Measurements from ENCODE around the gene SLC35E3.

Gene SLC35E3

DNA sequence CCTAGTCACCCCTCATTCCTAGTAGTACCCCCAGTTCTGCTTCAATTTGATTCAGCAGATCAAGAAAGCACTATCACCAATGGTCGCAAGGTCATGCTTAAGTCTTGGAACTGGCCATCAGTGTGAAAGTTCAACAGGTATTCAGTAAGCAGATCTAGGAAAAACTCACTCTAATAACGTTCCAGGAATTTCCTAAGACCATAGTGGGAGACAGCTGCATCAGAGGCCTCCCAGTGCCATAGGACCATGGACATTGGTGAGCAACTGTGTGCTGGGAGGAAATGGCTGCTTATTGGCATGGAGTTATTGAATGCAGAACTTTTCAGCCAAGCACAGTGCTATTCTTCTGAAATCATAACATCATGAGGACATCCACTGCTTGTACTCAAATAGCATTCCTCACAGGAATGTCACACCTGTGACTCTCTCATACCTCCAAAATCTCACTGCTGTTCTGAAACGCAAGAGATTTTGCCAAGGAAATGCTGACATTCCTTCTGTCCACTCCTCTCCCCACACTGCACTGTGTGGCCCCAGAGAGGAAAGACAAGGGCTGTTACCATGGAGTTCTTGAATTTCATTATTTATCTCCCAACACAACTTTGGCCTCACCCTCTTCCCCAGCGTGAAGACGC lies 31.1 kb downstream of the SLC35E3 start:
- no peaks in the 10 kb centered on the region for H3K4me1 ChIP-seq
- H3K27me3 ChIP-seq (ENCODE audit: low read depth) = no peaks in the 10 kb centered on the region
- in situ Hi-C loops (cut with MboI; ENCODE audit: low sequenced_read_pairs) = no loop called here
- H3K36me3 ChIP-seq (replicated peaks) = no peaks in the 10 kb centered on the region
- no peak for DNase-seq (ENCODE audit: low spot score in 2 of 2)
- no peak overlapping the region for H3K4me3 ChIP-seq
- H3K9me3 ChIP-seq = no peaks in the 10 kb centered on the region

DNA sequence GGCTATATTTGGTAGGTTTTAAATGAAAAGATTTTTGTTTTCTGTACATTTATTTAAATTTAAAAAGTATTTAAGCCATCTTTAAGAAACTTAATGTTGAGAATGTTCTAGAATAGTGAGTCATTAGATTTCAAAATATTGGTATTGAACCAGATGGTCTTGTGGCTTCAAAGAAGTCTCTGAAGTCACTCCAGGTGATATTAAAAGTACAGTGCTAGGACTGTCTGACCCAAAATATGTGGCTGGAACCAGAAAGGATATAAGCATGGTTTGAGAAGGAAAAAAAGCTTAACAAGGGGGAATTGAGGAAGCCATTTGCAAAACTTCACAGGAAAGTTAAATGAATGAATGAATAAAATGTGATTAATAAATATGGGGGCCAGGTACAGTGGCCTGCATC lies 33.3 kb downstream of the SLC35E3 start:
- no peak for DNase-seq (ENCODE audit: low spot score in 2 of 2)
- Histone ChIP-seq H3K27me3 (ENCODE audit: low read depth) (no peaks in the 10 kb centered on the region), H3K4me3 (no peak overlapping the region), H3K9me3 (no peaks in the 10 kb centered on the region), H3K4me1 (no peaks in the 10 kb centered on the region), H3K36me3 (replicated peaks) (no peaks in the 10 kb centered on the region)
- in situ Hi-C loops (cut with MboI; ENCODE audit: low sequenced_read_pairs) = no loop called here

DNA sequence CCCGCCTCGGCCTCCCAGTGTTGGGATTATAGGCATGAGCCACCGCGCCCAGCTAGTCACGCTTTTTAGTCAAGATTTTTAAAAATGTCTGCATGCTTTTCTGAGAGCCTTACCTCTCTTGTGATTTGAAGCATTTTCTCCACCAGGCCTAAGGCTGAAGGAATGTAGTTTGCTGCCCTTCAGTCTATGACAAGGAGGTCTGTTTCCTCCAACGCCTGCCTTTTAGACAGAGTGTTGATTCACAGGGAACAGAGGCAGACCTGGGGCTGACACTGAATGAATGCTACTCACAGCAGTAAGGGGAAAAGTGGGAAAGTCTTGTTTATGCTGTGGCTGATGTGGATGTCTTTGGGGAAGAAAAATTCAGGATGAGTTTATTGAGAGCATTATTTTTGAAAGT lies 34.8 kb downstream of the SLC35E3 start:
- Histone ChIP-seq H3K4me1 (no peaks in the 10 kb centered on the region), H3K36me3 (replicated peaks) (no peaks in the 10 kb centered on the region), H3K4me3 (no peak overlapping the region), H3K9me3 (no peaks in the 10 kb centered on the region), H3K27me3 (ENCODE audit: low read depth) (no peaks in the 10 kb centered on the region)
- in situ Hi-C loops (cut with MboI; ENCODE audit: low sequenced_read_pairs) = no loop called here
- no peak for DNase-seq (ENCODE audit: low spot score in 2 of 2)

DNA sequence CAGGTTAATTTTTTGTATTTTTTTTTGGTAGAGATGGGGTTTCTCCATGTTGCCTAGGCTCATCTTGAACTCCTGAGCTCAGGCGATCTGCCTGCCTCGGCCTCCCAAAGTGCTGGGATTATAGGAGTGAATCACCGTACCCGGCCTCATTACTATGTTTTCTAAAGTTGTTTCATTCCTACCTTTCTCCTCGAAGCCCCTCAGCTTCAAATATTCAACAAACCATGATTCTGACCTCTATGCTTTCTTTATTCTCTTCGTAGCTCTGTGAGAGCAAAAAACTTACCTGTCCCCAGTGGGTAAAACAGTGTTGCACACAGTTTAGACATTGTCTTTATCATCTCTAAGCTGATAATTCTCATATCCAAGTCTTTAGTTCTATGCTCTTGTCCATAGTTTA lies 35.8 kb downstream of the SLC35E3 start:
- Histone ChIP-seq H3K9me3 (no peaks in the 10 kb centered on the region), H3K4me1 (no peaks in the 10 kb centered on the region), H3K36me3 (replicated peaks) (no peaks in the 10 kb centered on the region), H3K4me3 (no peak overlapping the region), H3K27me3 (ENCODE audit: low read depth) (no peaks in the 10 kb centered on the region)
- in situ Hi-C loops (cut with MboI; ENCODE audit: low sequenced_read_pairs) = no loop called here
- no peak for DNase-seq (ENCODE audit: low spot score in 2 of 2)

DNA sequence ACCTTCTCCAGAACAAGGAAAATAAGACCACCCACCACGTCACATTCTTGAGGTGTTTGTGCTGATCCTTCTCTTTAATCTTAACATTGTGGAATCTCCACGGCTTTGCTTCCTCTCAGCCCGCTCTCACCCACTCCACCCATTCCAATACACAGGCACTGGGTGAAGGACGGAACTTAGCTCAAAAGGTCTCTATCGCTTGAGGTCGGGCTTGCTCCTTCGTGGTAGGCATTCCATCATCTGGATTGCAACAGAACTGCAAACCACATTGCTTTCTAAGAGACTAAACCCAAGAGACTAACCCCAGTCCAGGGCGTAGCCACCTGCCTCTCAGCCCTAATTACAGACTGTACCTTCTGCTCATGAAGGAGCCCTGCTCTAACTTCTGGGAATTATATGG lies 38.0 kb downstream of the SLC35E3 start:
- Histone ChIP-seq H3K27me3 (ENCODE audit: low read depth) (no peaks in the 10 kb centered on the region), H3K4me1 (no peaks in the 10 kb centered on the region), H3K4me3 (no peak overlapping the region), H3K9me3 (no peaks in the 10 kb centered on the region), H3K36me3 (replicated peaks) (no peaks in the 10 kb centered on the region)
- DNase-seq (ENCODE audit: low spot score in 2 of 2) = no peak
- in situ Hi-C loops (cut with MboI; ENCODE audit: low sequenced_read_pairs) = no loop called here

DNA sequence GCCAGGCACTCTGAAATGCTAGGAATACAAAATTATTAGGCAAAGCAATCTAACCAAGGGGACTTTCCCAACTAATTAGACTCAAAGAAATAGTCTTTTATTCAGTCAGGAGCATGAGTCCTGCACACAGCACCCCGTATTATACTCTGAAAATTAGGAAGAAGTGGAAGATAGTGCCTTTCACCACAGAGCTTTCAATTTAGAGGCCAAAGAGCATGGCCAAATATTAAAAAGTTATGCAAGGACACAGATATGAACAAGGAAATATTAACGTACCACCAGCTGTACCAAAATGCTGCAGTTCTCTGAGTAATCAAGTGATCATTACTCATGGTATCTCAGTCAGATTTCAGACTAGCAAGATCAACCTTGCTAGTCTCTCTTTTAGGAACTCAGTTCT lies 39.4 kb downstream of the SLC35E3 start:
- DNase-seq (ENCODE audit: low spot score in 2 of 2) = no peak
- Histone ChIP-seq H3K27me3 (ENCODE audit: low read depth) (no peaks in the 10 kb centered on the region), H3K4me1 (no peaks in the 10 kb centered on the region), H3K9me3 (no peaks in the 10 kb centered on the region), H3K36me3 (replicated peaks) (no peaks in the 10 kb centered on the region), H3K4me3 (no peak overlapping the region)
- in situ Hi-C loops (cut with MboI; ENCODE audit: low sequenced_read_pairs) = no loop called here

DNA sequence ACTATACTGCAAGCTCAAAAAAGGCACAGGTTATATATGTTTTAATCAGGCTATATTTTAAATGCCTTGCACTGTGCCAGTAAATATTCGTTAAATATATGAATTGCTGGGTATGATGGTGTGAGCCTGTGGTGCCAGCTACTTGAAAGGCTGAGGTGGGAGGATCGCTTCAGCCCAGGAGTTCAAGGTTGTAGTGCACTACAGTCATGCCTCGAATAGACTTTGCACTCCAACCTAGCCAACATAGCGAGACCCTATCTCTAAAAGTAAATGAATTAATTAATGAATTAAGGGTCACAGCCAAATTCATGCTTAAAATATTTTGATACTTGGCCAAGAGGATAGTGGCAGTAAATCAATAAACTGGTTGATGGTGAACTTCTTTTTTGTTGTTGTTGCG lies 39.8 kb downstream of the SLC35E3 start:
- Histone ChIP-seq H3K36me3 (replicated peaks) (no peaks in the 10 kb centered on the region), H3K27me3 (ENCODE audit: low read depth) (no peaks in the 10 kb centered on the region), H3K4me3 (no peak overlapping the region), H3K9me3 (no peaks in the 10 kb centered on the region), H3K4me1 (no peaks in the 10 kb centered on the region)
- DNase-seq (ENCODE audit: low spot score in 2 of 2) = no peak
- in situ Hi-C loops (cut with MboI; ENCODE audit: low sequenced_read_pairs) = no loop called here

DNA sequence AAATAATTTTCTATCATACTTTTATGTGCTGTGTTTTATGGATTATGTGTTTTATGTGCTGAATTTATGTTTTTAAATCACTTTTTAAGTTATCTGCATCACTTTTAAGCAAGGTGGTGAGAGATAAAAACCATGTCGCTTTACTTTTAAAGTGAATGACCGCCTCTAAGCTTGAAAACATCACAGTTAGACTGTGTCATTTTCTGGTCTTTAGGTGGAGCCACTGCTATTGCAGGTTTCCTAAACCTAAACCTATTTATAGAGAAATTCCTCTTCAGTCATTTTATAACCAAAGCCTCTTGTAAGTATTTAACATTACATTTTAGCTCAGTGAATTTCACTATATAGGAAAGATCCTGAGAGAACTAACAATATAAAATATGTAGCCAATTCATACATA lies 41.0 kb downstream of the SLC35E3 start:
- DNase-seq (ENCODE audit: low spot score in 2 of 2) = no peak
- Histone ChIP-seq H3K4me1 (no peaks in the 10 kb centered on the region), H3K27me3 (ENCODE audit: low read depth) (no peaks in the 10 kb centered on the region), H3K9me3 (no peaks in the 10 kb centered on the region), H3K4me3 (no peak overlapping the region), H3K36me3 (replicated peaks) (no peaks in the 10 kb centered on the region)
- in situ Hi-C loops (cut with MboI; ENCODE audit: low sequenced_read_pairs) = no loop called here

DNA sequence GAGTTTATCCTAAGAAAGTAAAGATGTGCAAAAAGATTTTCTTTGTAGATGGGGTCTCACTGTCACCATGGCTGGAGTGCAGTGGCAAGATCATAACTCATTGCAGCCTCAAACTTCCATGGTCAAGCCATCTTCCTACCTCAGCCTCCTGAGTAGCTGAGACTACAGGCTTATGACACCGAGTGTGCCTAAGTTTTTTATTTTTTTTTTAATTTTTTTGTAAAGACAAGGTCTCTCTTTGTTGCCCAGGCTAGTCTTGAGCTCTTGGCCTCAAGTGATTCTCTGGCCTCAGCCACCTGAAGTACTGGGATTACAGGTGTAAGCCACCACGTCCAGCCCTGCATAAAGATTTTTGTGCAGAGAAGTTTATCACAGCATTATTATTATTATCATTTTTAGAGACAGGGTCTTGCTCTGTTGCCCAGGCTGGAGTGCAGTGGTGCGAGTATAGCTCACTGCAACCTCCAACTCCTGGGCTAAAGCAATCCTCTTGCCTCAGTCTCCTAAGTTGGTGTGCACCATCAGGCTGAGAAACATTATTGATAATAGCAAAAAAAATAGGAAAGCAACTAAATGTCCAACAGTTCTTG lies 42.7 kb downstream of the SLC35E3 start:
- Histone ChIP-seq H3K36me3 (replicated peaks) (no peaks in the 10 kb centered on the region), H3K4me3 (no peak overlapping the region), H3K9me3 (no peaks in the 10 kb centered on the region), H3K4me1 (no peaks in the 10 kb centered on the region), H3K27me3 (ENCODE audit: low read depth) (no peaks in the 10 kb centered on the region)
- in situ Hi-C loops (cut with MboI; ENCODE audit: low sequenced_read_pairs) = no loop called here
- DNase-seq (ENCODE audit: low spot score in 2 of 2) = no peak

DNA sequence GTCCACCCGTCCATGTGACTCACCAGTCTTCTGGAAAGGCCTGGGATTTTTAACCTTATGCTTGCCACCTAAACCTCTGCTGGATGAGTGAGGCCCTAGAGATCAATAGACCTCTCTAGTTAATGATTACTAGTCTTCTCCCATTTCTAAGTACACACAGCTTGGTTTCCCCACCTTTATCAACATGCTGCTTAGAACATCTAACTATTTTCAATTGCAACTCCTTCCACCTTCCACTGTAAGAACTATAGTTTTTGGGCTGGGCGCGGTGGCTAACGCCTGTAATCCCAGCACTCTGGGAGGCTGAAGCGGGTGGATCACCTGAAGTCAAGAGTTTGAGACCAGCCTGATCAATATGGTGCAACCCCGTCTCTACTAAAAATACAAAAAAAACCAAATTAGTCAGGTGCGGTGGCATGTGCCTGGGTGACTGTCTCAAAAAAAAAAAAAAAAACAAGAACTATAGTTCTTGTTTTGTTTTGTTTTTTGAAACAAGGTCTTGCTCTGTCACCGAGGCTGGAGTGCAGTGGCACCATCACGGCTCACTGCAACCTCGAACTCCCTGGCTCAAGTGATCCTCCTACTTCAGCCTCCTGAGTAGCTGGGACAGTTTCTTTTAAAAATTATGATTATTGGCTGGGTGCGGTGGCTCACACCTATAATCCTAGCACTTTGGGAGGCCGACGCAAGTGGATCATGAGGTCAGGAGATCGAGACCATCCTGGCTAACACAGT lies 43.3 kb downstream of the SLC35E3 start:
- Histone ChIP-seq H3K27me3 (ENCODE audit: low read depth) (no peaks in the 10 kb centered on the region), H3K9me3 (no peaks in the 10 kb centered on the region), H3K4me1 (no peaks in the 10 kb centered on the region), H3K36me3 (replicated peaks) (no peaks in the 10 kb centered on the region), H3K4me3 (no peak overlapping the region)
- in situ Hi-C loops (cut with MboI; ENCODE audit: low sequenced_read_pairs) = no loop called here
- no peak for DNase-seq (ENCODE audit: low spot score in 2 of 2)

DNA sequence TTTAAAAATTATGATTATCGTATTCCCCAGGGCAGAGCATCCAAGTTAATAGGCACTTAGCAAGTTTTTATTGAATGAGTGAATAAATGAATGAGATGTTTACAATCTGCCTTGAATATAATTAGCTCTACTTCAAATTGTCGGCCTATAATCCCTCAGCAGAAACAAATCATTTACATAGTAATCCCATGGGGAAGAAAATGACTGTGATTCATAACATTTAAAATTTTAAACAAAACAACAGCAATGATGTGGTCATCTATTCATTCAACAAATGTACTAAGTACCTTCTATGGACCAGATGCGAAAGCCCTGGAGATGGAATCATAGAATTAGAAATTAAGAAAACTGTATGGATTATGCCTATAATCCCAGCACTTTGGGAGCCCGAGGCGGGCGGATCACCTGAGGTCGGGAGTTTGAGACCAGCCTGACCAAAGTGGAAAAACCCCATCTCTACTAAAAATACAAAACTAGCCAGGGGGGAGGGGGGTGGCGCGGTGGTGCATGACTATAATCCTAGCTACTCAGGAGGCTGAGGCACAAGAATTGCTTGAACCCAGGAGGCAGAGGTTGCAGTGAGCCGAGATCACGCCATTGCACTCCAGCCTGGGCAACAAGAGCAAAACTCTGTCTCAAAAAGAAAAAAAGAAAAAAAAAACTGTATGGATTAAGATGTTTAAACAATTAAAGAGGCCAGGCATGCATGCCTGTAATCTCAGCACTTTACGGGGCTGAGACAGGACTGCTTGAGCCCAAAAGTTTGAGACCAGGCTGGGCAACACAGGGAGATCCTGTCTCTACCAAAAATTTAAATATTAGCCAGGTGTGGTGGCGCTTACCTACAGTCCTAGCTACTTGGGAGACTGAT lies 44.3 kb downstream of the SLC35E3 start:
- in situ Hi-C loops (cut with MboI; ENCODE audit: low sequenced_read_pairs) = no loop called here
- Histone ChIP-seq H3K9me3 (no peaks in the 10 kb centered on the region), H3K36me3 (replicated peaks) (no peaks in the 10 kb centered on the region), H3K4me3 (no peak overlapping the region), H3K4me1 (no peaks in the 10 kb centered on the region), H3K27me3 (ENCODE audit: low read depth) (no peaks in the 10 kb centered on the region)
- no peak for DNase-seq (ENCODE audit: low spot score in 2 of 2)

DNA sequence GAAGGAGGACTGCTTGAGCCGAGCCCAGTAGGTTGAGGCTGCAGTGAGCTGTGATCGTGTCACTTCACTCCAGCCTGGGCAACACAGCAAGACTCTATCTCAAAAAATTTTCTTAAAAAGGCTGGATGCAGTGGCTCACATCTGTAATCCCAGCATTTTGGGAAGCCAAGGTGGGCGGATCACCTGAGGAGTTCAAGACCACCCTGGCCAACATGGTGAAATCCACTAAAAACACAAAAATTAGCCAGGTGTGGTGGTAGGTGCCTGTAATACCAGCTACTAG lies 44.9 kb downstream of the SLC35E3 start:
- H3K9me3 ChIP-seq = no peaks in the 10 kb centered on the region
- no peaks in the 10 kb centered on the region for H3K36me3 ChIP-seq (replicated peaks)
- in situ Hi-C loops (cut with MboI; ENCODE audit: low sequenced_read_pairs) = no loop called here
- no peak for DNase-seq (ENCODE audit: low spot score in 2 of 2)
- no peaks in the 10 kb centered on the region for H3K27me3 ChIP-seq (ENCODE audit: low read depth)
- H3K4me1 ChIP-seq = no peaks in the 10 kb centered on the region
- no peak overlapping the region for H3K4me3 ChIP-seq

DNA sequence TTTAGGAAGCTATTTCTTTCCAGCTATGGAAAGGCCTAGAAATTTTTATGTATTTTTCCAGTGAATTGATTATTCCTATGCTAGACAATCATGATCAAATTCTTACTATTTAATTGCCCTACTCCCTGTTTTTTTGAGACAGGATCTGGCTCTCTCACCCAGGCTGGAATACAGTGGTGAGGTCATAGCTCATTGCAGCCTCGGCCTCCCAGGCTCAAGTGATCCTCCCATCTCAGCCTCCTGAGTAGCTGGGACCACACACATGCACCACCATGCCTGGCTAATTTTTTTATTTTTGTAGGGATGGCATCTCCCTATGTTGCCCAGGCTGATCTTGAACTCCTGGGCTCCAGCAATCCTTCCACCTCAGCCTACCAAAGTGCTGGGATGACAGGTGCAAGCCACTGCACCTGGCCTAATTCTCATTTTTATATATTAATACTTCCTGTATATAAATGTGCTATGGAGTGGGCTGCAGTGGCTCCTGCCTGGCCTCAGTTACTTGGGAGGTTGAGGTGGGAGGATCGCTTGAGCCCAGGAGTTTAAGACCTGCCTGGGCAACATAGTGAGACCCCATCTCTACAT lies 46.0 kb downstream of the SLC35E3 start:
- H3K27me3 ChIP-seq (ENCODE audit: low read depth) = no peaks in the 10 kb centered on the region
- no peak overlapping the region for H3K4me3 ChIP-seq
- H3K9me3 ChIP-seq = no peaks in the 10 kb centered on the region
- H3K36me3 ChIP-seq (replicated peaks) = no peaks in the 10 kb centered on the region
- H3K4me1 ChIP-seq = no peaks in the 10 kb centered on the region
- no peak for DNase-seq (ENCODE audit: low spot score in 2 of 2)
- in situ Hi-C loops (cut with MboI; ENCODE audit: low sequenced_read_pairs) = no loop called here

DNA sequence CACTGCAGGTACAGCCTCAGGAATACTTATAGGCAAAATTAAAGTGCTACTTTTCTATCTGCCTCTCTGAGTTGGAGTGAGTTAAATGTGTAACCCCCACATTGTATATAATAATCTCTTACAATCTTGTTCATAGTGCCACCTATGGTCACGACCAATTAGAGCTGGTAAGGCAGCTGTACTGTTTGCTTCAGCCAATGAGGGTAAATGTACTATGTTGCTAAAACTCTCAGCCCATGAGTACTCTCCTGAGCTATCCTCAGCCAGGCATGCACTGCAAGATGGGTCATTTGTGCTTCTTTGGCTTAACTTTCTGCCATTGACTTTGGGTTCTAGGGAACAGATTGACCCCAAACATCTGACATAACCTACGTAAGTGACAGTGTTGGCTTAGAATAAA lies 47.0 kb downstream of the SLC35E3 start:
- Histone ChIP-seq H3K27me3 (ENCODE audit: low read depth) (no peaks in the 10 kb centered on the region), H3K4me1 (no peaks in the 10 kb centered on the region), H3K4me3 (no peak overlapping the region), H3K9me3 (no peaks in the 10 kb centered on the region), H3K36me3 (replicated peaks) (no peaks in the 10 kb centered on the region)
- peak in 1 of 2 experiments; percentile 28 for DNase-seq (ENCODE audit: low spot score in 2 of 2)
- in situ Hi-C loops (cut with MboI; ENCODE audit: low sequenced_read_pairs) = no loop called here
